NCI-H2171 treated with DMSO at 0.1 percent for 48 hours (cell line): ENCODE results near the gene EPB41L2.
"Not testable (repeated sequence)": the region's sequence is repeated elsewhere in the genome, so short reads cannot be mapped to it uniquely, and the experiment has no call there.

ENCODE experiments used
- DNase-seq: peaks from one replicate; lab custom pipeline; 2025; lab: John Stamatoyannopoulos, UW

EPB41L2 gene

DNA sequence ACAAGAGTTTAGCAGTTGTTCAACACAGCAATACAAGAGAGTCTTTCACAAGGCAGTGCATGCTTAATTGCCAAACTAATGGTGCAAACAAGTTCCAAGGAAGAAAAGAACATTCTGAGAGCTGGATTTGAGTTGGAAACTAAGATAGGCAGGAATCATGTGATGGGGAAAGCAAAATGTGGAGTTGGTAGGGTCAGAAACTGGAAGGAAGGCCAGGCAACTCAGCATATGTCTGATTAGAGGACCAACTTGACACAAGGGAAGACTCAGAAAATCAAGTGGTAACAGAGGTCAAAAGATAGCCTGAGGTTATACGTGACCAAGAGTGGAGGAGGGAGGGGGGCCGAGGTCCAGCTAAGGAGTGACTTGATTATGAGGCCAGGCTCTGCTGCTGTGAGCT is 118.6 kb downstream of the EPB41L2 start:
- DNase-seq: no peak

GRCh38 chr6:130943738-130944137 is 119.3 kb downstream of the EPB41L2 start:
- no peak for DNase-seq

DNA sequence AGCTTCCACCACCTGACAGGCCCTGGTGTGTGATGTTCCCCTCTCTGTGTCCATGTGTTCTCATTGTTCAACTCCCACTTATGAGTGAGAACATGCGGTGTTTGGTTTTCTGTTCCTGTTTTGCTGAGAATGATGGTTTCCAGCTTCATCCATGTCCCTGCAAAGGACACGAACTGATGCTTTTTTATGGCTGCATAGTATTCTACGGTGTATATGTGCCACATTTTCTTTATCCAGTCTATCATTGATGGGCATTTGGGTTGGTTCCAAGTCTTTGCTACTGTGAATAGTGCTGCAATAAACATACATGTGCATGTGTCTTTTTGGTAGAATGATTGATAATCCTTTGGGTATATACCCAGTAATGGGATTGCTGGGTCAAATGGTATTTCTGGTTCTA is 120.3 kb downstream of the EPB41L2 start:
- DNase-seq: not testable (repeated sequence)

DNA sequence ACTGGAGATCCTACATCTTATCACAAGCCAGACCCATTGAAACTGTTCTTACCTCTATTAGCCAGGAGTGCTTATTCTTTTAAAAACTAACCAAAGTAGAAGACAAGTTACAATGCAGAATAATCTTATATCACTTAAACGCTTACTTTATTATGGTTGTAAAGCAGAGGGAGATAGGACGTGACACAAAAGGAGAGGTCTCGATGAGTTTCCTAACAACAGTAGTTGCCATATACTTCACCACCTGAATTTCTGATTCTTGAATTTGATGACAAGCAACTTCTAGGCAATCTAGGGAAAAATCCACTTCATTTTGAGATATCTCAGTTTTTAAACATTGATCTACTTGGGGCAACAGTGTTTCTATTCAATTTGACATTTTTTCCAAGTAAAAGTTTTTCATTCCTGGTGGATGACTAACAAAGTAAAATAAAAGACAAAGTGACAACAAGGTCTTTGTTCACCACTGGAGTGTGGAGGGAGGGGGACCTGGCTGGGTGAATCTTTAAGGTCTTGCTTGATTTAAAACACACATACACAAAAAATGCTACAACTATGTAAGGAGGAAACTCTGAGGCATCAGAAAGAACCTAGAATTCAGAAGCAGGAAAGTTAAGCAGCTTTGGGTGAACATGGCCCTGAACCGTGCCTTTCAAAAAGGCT is 125.0 kb downstream of the EPB41L2 start:
- DNase-seq: no peak

- no peak for DNase-seq
Observed at GRCh38 chr6:130936933-130937332, 126.1 kb downstream of the EPB41L2 start.

DNA sequence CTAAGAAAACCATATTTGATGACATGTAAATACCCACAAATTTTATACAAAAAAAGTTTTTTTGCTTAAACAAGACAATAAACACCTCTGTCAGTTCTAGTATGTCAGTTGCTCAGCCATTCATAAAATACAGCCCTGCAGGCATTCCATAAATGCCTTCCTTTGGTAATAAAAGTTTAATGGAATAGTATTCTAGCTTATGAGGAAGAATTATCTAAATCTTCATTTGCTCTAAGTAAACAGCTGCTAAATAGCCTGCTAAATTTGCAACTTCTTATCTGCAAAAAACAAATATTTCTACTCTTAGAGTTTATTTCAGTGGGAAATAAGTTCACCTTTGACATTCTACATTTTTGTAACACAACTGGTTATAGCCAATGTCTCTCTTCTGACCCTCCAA is 127.1 kb downstream of the EPB41L2 start:
- DNase-seq: no peak

- no peak for DNase-seq
Observed at GRCh38 chr6:130934848-130935585, 128.0 kb downstream of the EPB41L2 start.

GRCh38 chr6:130933712-130934200 is 129.3 kb downstream of the EPB41L2 start:
- no peak for DNase-seq

DNA sequence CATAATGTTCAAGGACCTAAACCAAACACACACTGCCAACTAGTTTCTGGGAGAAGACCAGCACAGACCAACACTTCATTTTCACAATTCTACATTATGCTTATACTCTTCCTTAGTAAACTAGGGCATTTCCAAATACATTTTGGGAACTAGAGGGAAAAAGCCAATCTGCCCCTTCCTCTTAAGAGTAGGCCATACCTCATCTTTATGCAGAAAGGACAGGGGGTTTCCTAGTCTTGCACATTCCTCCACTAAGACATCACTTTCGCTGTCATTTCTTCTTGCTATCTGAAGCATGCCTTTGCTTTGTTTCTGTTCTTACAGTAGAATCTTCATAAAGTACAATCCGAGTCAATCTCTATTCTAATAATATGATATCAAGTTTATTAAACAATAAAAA is 130.1 kb downstream of the EPB41L2 start:
- DNase-seq: no peak

DNA sequence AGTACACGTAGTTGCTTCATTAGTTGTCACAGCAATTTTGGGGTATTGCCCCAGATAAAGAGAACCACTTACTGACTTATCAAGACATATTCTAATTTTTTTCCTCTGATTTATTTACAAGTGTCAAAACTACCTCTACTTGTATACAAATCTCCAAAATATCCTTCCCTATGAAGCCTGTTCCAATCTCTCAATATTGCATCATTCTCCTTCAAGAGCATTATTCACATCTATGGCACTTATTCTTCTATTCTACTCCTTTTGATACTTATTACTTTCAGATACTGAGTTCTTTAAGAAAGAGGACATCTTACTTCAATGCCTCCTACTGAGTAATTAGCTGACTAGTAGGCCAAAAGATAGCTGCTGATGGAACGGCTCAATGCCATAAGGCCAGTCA is 130.6 kb downstream of the EPB41L2 start:
- DNase-seq: no peak

GRCh38 chr6:130931683-130932082 is 131.4 kb downstream of the EPB41L2 start:
- no peak for DNase-seq

DNA sequence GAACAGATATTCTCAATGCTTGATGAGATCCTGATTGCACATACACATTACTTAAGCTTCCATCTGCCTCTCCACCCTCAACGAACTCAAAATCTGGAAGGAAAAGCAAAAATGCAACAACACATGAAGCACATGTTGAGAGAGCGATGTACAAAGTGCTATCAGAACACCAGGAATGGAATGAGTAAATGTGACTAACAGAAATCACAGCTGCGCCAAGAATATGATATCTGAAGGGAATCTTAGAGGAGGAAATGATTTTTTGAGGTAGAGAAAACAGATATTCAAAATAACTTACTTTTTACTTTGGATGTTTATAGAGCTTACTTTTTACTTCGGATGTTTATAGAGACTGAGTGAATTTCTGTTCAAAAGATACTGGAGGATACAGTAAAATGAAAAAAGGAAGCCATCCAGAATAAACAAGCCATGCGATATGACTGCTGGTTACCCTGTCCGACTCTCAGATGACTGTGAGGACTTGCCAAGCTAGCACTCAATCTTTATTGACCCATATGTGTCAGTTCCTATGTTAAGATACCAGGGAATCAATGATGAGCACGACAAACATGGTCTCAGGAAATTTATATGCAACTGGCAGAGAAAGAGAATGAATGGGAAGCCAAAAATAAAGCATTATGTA is 133.9 kb downstream of the EPB41L2 start:
- DNase-seq: no peak

DNA sequence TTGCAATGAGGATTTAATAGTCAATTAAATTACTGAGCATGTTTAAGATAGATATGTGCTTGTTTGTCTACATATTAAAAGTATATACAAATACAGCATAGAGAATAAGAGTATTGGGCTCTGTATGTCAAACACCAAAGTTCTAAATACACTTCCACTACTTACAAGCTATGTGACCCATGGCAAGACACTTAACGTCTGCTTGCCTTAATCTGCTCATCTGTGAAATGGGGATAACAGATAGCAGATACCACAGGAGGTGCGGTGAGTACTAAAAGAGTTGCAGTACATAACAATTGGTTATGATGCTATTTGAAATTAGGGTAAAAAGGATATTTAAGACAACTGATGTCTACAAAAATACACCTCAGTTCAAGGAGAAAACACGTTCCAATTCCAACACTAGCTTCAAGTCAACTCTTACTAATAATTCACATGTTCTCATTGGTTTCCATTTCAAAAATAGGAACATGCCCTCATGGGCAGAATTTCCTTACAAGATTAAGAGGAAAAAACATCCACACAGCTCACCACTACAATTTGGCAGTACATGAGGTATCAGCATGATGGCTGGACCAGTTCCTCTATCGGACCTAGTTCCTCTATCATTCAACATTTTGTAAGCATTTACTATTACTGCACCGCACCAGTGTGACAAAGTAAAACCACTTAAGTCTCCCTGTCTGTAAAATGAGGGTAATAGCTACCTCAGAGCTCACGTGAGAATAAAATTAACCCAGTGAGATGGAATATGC is 134.7 kb downstream of the EPB41L2 start:
- no peak for DNase-seq

DNA sequence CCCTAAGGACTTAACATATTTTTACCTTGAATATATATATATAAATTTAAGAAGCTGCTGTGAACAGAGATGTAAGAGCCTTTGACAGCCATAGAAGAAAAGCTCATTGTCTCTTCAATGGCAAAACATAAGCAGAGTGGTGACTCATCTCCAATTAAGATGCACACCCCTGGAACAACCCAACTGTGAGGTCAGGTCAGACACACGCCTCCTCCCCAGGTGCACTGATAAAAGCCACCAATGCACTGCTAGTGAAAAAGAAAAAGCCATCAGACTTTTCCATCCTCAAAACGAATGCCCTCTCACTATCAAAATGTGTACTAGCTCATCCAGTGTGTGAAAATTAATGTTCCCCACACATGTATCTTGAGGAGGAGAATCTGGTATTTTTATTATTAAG is 135.7 kb downstream of the EPB41L2 start:
- no peak for DNase-seq

DNA sequence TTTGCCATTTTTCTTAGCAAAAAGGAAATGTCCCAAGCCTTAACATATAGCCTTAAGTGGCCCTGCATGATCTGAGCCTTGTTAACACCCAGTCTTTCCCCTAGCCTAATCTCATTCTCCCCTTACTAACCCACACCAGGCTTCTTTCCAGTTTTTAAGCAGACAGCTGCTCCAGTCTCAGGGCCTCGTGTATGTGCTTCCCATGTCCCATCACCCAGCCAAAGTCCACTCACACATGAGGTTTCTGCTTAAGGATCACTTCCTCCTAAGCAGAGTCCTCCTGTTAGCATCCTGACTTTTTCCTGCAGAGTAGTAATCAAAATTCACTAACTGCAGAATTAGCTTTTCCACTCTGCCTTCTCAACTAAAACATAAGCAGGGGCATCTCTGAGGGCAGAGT is 139.7 kb downstream of the EPB41L2 start:
- no peak for DNase-seq

- no peak for DNase-seq
Observed at GRCh38 chr6:130922922-130923321, 140.1 kb downstream of the EPB41L2 start.

GRCh38 chr6:130920969-130921368 is 142.1 kb downstream of the EPB41L2 start:
- DNase-seq: no peak

DNA sequence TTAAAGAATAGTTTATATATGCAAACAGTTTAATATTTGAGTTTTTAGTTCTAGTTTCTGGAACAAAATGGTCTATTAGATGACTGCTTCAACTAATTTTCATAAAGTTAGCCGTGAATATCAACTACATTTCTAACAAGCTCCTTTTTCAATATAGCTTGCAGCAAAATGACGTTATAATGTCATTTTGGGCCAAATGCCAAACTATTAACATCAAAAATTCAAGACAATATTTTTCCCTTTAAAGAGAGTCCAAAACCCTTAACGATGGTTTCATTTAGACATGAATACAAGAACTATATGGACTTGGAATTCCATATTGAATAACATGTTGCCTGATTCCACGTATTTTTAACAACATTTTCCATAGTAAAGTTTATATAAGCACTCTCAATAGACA is 144.9 kb downstream of the EPB41L2 start:
- DNase-seq: no peak

DNA sequence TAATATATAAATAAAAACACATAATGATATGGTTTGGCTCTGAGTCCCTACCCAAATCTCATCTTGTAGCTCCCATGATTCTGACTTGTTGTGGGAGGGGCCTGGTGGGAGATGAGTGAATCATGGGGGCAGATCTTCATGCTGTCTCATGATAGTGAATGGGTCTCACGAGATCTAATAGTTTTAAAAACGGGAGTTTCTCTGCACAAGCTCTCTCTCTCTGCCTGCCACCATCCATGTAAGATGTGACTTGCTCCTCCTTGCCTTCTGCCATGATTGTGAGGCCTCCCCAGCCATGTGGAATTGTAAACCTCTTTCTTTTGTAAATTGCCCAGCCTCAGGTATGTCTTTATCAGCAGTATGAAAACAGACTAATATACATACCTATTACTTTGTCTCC is 147.4 kb downstream of the EPB41L2 start:
- not testable (repeated sequence) for DNase-seq

DNA sequence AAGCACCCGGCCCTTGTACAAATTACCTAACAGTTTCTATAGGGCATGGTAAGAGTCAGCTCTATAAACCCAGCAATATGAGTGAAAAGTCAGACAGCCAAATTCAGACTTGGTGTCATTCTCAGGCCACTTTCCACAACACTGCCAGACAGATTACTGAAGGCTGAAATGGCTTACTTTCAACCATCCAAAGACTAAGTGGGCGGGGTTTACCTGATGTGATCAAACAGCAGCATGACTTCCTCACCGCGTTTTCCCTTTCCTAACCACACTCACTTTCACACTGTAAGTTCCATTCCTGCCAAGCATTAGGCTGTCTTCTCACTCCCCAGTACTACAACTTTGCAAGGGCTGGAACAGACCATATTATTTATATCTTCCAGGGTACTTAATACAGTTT is 149.9 kb downstream of the EPB41L2 start:
- DNase-seq: no peak

DNA sequence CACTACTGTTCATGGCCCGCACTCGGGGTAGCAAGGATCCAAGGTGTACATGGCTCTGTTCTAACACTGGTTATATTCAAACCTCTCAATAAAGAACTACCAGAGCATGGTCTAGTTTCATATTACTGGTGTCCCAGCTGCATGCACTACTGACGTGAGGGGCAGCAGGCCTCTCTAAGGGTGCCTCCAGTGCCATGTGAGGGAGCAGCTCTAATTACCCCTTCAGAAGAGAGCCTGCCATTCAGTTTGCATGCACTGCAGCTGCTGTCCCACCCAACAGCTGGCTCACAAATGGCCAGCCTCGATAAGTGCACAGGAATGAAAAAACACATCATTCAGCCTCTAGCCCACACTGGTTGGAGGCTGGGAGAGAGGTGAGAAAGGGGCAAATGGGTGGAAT is 150.6 kb downstream of the EPB41L2 start:
- no peak for DNase-seq

GRCh38 chr6:130908958-130909357 is 154.1 kb downstream of the EPB41L2 start:
- no peak for DNase-seq
